ENCODE results near the gene DENND5B. TPM values are rescaled to one million over a fixed set of nuclear protein-coding genes. Genes with fewer than 3 reads are reported as not detected.

The DENND5B gene
- total RNA-seq, 1 experiment from 2014 or later, result 18.1 TPM

DNA sequence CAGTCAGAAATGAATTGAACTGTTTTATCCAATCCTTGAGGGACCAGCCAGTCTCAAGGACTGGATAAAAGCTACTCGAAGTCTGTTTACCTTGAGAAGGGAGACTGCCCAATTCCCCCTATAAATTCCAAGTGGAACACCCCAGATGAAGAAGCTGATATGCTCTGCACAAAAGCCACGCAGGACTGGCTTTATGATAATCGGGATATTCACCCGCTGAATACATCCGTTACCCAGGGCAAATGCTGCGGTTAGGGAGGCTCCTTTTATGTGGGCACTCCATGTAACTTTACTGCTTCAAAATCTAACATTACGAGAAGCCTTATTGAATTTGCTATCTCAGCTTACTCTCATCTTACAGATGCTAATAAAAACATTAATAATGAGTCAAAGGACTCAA, 119.1 kb downstream of the DENND5B start:
- DNase-seq (ENCODE audit: low read depth), result peak; percentile 27

DNA sequence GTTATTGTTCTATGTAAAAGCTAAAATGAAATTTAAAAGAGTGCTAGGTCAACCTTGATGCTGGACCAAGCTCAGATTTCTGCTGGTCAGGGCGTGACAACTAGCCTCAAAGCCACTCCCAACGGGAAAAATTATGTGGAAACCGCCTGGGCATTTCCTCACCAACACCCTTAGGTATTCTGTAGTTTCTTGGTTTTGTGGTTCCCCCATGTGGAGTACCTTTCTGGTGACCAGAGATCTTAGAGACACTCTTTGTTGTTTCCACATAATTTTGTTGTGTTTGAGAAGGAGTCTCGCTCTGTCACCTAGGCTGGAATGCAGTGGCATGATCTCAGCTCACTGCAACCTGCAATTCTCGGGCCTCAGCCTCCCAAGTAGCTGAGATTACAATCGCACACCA, 119.9 kb downstream of the DENND5B start:
- peak; percentile 15 for DNase-seq (ENCODE audit: low read depth)

DNA sequence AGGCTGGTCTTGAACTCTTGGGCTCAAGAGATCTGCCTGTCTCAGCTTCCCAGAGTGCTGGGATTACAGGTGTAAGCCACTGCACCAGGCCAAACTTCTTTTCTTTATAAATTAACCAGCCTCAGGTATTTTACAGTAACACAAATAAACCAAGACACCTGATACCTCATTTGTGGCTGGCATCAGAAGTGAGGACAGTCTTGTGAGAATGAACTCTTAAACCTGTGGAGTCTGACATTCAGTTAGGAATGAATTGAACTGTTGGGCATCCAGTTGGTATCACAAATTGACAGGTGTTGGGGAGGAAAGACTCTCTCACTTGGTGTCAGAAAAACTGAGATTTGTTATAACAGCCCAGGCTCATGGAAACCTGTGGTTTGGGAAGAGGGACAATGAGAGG, 120.5 kb downstream of the DENND5B start:
- no peak for DNase-seq (ENCODE audit: low read depth)

DNA sequence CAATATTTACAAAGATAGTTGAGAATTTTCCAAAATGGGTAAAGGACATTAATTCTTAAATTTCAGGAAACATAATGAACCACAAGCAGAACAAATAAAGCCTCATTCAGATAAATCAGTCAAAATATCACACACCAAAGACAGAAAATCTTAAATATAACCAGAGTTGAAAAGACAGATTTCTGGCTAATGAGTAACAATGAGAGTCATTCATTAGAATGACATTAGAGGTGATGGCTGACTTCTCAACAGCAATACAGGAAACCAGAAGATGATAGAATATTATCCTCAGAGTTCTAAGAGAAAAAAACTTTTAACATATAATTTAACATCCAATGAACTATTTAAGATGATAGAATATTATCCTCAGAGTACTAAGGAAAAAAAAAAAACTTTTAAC, 124.2 kb downstream of the DENND5B start:
- DNase-seq (ENCODE audit: low read depth), result no peak

DNA sequence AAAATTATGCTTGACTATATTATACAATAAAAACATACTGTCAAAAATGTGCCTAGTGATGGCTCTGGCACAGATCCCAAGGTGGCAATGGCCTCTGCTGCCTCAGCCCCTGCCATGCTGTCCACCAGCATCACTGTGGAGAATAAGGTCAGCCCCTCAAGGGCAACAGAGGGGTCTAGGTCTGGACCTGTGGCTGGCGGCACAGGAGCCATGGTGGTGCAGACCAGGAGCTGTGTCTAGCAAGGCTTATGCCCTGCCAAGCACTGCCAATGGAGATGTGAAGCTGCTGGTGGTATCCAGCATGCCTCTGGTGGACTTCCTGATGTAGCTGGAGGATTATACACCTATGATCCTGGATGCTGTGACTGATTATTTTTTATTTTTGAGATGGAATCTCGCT, 125.9 kb downstream of the DENND5B start:
- DNase-seq (ENCODE audit: low read depth), result no peak

DNA sequence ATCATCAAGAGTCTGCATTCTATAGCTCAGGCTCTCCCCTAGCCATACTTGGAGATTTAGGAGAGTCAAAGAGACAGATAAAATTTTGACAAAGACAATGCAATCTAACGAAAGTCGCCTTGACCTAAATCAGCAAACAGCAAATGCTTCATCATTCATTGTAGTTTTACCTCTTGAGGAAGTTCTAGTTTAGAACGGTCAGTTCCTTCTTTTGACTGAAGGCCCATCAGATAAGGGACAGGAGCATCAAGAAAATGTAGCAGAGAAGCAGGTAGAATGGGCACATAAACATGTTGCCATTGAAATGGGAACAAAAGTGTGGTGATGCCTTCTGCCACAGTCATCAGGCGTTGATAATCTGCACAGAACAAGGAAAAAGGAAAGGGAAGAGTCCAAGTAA, 130.9 kb downstream of the DENND5B start:
- no peak for DNase-seq (ENCODE audit: low read depth)

DNA sequence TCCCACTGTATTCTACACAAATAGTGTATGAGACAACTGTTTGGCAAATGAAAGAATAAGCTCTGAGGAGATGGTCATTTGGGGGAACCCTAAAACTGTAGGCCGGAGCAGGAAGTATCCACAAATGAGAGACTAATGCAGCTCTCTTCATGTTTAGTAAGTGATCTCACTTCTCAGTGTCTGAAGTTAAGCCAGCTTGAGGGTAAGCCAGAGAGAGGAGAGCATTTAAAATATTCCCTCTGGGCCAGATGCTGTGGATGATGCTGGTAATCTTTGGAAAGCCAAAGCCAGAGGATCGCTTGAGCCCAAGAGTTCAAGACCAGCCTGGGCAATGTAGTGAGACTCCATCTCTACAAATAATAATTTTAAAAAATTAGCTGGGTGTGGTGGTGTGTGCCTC, 134.4 kb downstream of the DENND5B start:
- no peak for DNase-seq (ENCODE audit: low read depth)

DNA sequence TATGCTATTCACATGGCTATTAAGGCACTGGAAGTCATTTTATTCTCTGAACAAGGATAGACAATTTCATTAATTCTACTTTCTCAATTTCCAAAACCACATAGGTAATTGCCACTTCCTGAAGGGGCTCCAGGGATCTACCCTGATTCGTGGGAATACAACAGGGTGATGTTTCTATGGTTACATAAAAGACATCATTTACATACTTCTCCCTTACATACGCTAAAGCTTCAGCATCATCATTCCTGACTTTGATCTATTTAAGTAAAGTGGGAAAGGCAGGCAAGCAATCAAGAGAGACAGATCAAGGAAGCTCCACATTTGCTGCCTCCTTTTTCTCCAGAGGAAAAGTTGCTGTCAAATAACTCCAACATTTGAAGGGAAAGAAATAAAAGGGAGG, 146.2 kb downstream of the DENND5B start:
- DNase-seq (ENCODE audit: low read depth), result no peak

DNA sequence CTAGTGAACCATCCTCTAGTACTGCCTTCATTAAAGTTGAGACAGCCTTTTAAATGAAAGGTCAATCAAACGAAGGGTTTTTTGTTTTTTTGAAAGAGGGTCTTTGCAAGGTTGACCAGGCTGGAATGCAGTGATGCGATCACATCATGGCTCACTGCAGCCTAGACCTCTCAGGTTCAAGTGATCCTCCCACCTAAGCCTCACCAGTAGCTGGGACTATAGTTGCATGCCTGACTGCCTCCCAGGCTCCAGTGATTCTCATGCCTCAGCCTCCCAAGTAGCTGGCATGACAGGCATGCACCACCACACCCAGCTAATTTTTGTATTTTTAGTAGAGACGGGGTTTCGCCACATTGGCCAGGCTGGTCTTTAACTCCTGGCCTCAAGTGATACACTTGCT, 150.3 kb downstream of the DENND5B start:
- DNase-seq (ENCODE audit: low read depth), result no peak

DNA sequence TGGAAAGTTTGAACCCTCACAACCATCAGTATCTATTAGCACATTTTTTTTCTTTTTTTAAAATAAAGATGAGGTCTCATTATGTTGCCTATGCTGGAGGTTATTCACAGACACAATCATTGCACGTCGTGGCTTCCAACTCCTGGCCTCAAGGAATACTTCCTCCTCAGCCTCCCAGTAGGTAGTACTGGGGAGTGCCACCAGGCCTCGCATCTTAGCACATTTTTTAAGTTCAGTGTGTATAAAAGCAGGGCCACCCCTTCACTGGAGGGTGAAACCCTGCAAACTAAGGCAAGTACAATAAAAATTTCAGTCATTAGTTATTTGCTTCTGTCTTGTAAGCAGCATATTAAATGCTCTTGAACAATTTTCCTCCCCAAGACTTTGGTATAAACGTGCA, 150.8 kb downstream of the DENND5B start:
- no peak for DNase-seq (ENCODE audit: low read depth)

DNA sequence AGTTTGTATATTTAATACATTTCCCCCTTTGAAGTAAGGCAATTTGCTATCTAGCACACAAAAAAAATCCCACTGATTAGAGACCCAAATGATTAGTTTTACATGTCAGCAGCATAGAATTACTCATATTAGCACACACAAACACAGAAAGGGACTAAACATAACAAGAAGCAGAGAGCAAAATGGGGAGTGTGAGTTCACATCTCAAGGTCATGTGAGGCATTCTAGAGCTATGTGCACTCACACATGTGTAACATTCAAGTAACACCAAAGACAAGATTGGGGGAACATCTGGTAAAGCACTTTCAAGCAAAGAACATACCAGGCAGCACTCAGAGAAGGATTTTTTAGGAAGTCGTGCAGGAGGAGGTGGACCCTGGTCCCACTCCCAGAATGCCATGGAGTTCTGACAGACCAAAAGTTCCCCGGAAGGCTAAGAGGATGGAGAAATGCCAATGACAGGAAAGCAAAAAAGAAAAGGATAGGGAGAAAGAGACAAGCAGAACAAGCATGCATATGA, 159.2 kb downstream of the DENND5B start:
- DNase-seq (ENCODE audit: low read depth), result no peak

DNA sequence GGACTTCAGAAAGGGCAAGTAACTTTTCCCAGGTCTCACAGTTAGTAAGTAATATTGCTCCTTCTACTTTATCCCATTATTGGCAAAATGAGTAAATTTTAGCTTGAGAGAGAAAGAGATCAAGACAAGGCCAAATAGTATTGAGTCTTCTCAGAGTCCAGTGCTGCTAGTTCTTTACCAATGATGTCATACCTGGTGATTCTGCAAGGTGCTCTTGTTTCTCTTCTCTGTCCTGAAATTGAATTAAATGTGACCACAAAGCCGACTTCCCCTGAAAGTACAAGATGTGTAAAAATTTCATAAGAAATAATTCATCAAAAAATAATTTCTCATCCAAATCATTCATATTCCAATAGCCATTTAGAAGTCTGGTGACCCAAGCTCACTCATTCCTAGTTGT, 167.5 kb downstream of the DENND5B start:
- DNase-seq (ENCODE audit: low read depth), result no peak

DNA sequence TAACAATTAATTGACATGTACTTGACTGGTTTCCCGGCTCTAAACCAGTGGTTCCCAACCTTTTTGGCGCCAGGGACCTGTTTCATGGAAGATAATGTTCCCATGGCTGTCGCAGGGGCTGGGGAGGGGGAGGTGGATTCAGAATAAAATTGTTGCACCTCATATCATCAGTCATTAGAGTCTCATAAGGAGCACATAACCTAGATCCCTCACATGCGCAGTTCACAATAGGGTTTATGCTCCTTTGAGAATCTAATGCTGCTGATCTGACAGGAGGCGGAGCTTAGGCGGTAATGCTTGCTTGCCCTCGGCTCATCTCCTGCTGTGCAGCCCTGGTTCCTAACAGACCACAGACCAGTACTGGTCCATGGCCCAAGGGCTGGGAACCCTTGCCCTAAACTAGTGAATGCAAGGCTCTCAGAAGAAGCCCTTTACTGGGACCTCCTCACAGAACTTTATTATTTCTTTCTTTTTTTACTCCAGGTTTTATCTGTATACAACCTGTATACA, 178.6 kb downstream of the DENND5B start:
- DNase-seq (ENCODE audit: low read depth), result no peak

DNA sequence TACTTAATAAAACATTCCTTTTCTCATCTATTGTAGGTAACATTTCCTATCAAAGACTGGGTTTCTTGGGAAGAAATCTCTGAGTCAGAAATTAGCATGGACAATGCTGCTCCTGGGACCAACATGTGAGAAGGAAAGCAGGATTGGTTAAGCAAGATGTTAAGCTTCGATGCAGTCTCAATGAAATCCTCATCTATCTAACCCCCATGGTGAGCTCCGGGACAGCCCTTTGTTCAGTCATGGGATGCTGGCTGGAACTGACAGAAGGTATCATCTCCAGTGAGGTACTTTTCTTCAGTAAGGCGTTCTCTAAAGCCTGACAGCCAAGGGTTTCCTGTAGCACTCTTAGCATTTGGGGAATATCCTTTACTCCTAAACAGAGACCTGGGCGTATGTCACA, 182.2 kb downstream of the DENND5B start:
- no peak for DNase-seq (ENCODE audit: low read depth)

DNA sequence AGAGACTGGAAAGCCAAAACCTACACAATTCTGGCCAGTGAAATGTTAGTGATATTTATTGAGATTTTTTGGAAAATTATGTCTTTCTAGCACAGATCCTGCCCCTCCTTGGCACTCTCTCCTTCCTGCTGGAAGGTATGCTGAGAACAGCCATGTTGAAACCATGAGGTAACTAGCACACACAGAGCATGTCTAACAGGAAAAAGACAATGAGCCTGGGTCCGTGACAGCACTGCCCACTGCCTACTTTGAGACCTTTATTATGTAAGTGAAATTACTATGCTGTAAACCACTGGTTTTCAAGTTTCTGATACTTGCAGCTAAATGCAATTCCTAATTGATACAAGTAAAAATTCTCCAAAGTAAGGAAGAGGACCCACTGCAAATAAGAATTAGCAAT, 183.4 kb downstream of the DENND5B start:
- DNase-seq (ENCODE audit: low read depth), result no peak

DNA sequence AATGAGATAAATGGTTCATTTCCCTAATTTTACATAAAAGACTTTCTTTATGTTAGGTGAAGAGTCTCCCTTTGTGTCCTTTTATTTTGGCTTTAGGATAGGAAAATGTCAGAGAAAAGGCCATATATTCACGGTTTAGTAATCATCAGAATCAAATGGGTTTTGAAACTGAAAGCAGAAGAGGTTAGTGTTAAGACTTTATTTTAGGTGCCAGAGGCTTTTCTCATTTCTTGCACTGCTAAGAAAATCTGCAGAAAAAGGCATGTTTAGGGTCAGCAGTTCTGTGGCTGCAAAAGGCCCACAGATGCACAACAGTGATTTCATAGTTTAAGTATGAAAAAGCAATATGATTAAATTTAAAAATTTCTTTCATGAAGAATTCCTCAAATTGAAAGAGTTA, 184.6 kb downstream of the DENND5B start:
- DNase-seq (ENCODE audit: low read depth), result no peak

DNA sequence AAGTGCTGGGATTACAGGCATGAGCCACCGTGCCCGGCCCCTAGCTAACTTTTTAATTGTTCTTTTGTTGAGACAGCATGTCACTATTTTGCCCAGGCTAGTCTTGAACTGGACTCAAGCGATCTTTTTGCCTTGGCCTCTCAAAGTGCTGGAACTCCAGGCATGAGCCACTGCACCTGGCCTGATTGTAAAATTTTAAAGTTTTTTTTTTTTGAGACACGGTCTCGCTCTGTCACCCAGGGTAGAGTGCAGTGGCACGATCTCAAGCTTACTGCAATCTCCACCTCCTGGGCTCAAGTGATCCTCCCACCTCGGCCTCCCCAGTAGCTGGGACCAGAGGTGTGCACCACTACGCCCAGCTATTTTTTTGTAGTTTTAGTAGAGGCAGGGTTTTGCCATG, 185.9 kb downstream of the DENND5B start:
- no peak for DNase-seq (ENCODE audit: low read depth)

DNA sequence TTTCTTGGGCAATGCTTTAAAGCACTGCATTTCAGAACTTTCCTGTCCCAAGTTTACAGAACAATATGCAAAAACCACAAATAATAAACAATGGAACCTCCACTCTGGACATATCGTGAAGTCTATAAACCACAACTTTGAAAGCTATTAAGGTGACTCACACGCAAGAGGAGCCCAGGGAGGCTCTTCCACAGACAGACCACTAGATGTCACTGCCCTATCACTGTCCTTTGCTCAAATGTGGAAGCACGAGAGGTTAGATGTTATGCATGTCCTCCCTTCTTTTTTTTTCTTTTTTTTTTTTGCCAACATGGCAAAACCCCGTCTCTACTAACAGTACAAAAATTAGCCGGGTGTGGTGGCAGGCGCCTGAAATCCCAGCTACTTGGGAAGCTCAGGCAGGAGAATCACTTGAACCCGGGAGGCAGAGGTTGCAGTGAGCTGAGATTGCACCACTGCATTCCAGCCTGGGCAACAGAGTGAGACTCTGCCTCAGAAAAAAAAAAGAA, 187.8 kb downstream of the DENND5B start:
- peak; percentile 91 for DNase-seq (ENCODE audit: low read depth)

DNA sequence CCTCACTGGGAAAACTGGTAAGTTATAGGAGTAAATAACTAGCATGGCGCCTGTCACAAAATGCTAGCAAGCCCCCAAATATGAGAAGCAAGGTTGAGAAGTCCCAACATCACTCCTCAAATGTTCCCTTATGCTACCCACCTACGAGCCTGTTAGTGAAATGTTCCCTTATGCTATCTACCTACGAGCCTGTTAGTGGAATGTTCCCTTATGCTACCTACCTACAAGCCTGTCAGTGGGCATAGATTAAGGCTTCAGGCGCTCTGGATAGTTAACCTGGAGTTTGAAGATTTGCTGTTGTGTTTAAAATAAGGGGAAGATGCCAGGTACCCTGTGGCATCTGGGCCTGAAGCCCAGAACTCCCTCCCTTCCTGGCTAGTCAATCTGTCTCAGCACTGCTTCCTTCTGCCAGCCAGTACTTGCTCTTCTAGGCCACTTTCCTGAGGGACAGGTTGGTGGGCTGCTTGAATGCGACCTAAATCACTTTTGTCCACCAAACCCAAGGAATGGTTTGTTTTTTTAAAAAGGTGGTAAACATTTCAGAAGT, 197.9 kb downstream of the DENND5B start:
- no peak for DNase-seq (ENCODE audit: low read depth)

DNA sequence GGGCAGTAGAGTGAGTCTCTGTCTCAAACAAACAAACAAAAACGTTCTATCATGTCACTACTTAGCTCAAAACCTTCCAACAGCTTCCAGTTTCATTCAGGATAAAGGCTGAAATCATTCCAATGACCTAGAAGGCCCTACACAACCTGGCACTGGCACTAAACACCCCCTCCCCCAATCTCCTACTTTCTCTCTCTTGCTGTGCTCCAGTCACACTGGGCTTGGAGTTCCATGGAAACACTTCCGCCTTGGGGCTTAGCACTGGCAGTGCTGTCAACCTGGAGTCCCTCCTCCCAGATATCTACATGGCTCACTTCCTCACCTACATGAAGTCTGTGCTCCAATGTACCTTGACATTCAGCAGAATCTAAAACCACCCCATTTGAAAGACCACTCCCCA, 199.9 kb downstream of the DENND5B start:
- no peak for DNase-seq (ENCODE audit: low read depth)

DNA sequence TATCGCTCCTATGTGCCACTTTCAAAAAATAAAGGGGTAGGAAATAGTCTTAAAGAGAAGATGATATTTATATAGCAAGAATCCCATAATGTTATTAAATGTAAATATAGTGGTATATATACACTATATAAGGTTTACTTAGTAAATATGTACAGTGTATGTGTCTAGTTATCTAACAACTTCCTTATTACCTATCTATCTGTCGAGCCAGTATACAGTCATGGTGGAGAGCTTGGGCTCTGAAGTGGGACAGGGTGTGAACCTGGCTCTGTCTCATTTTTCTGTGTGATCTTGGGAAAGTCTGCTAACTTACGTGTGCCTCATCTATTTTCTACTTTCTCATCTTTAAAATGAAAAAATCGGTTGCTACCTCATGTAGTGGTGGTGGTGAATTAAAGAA, 202.2 kb downstream of the DENND5B start:
- DNase-seq (ENCODE audit: low read depth), result no peak

DNA sequence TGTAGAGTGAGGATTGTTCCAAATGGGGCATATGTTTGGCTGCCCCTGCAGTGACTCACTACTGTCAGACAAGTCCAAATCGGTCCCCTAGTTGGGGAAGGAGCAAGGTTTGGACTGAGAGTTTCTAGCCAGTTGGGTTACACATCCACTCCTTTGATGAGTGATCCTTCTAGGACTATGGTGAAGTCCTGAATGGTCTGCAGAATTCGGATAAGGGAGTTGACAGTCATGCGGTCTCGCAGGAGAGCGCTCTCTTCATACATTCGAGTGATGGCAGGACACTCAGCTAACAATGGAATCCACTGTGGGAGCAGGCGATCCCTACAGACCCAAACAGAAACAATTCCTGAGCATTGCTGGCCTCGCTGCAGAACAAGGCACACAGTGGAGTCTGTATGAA, 203.5 kb downstream of the DENND5B start:
- DNase-seq (ENCODE audit: low read depth), result no peak

DNA sequence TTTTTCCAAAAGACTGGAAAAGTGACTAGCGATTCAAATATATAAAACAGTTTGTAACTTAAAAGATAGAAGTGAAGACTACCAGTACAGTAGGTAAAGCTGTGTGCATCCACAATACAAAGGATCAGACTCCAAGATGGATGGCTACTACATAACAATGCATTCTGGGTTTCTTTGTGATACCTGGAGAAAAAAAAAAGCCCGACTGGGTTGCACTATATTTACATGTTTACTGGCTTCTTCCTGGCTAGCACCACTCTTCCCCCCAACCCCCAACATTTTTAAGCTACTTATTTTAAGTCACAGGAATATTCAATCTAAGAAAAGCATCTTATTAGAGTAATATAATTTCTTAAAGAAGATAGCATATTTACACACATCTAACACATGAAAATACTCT, 203.9 kb downstream of the DENND5B start:
- no peak for DNase-seq (ENCODE audit: low read depth)

DNA sequence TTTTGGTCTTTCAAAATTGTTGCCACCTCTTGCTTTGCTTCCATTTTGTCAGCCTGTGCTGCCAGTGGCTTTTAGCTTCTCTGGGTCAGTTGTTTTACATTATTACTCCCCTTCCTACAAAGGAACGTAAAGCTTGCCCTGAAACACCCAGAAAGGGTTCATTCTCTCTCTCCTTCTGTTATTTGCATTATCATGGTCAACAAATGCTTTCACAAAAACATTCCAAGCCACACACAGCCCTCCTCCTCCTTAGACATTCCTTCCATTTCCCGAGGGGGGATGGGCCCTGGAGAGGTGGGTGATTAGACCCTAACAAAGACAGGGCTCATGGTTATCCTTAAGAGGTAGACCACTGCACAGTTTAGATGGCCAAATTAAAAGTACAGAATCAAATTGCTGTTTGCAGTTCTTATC, 204.6 kb downstream of the DENND5B start:
- no peak for DNase-seq (ENCODE audit: low read depth)

All from Daoy (cell line).